Calu3 (cell line): Measurements from ENCODE around the gene MACROD2. TPM values are rescaled to one million over a fixed set of nuclear protein-coding genes. Genes with fewer than 3 reads are reported as not detected.

Source experiments
- BruUV-seq: library from RNA; stranded (reverse); fragments of 400-500 nt; replicated peaks from 2 replicates; lab custom pipeline; 2021; lab: Mats Ljungman, UMichigan
- CTCF ChIA-PET: fragments of 300-600 bp; sonication (Branson Sonifier 250); formaldehyde crosslinking; loops from one replicate; lab custom pipeline; 2022; ENCODE audit warnings: antibody characterized with exemption; lab: Charles Lee
- DNase-seq: peaks from one replicate; pipeline ENCODE4 v3.0.0; 2022
- H3K27ac Mint-ChIP-seq: one replicate; pipeline ENCODE4 v1.8.0; 2022; ENCODE audit warnings: mixed read lengths; ENCODE audit not compliant: unreplicated experiment
- H3K27me3 Mint-ChIP-seq: one replicate; pipeline ENCODE4 v1.8.0; 2022; ENCODE audit warnings: mixed read lengths; ENCODE audit not compliant: unreplicated experiment
- H3K36me3 Mint-ChIP-seq: one replicate; pipeline ENCODE4 v1.8.0; 2022; ENCODE audit warnings: mild to moderate bottlenecking, moderate library complexity, mixed read lengths; ENCODE audit not compliant: insufficient read depth, unreplicated experiment
- H3K4me1 Mint-ChIP-seq: one replicate; pipeline ENCODE4 v1.8.0; 2022; ENCODE audit warnings: mild to moderate bottlenecking, low read depth, mixed read lengths; ENCODE audit not compliant: unreplicated experiment
- H3K4me3 Mint-ChIP-seq: one replicate; pipeline ENCODE4 v1.8.0; 2022; ENCODE audit warnings: mild to moderate bottlenecking, low read depth, moderate library complexity, mixed read lengths; ENCODE audit not compliant: unreplicated experiment
- H3K9me3 Mint-ChIP-seq: one replicate; pipeline ENCODE4 v1.8.0; 2022; ENCODE audit warnings: low read depth, mixed read lengths; ENCODE audit not compliant: unreplicated experiment
- CTCF ChIP-seq: fragments of 200-600 bp; IDR thresholded peaks from one replicate; pipeline ENCODE4 v1.8.0; 2022; ENCODE audit warnings: antibody characterized with exemption; ENCODE audit not compliant: unreplicated experiment
- intact Hi-C: fragments of 100-400 bp; cut with micrococcal nuclease; formaldehyde crosslinking; loops from one replicate; pipeline ENCODE4 v1.10.0; 2022; ENCODE audit not compliant: unreplicated experiment
- total RNA-seq: library from RNA; stranded (reverse); gene quantifications from 2 replicates; pipeline ENCODE4 v1.2.3, GENCODE V29; 2022

MACROD2 gene
- total RNA-seq, 1 experiment from 2014 or later, result 29.4 TPM

- CTCF ChIA-PET, result interaction anchor here (0.6 kb wide), 1 partner anchor 20 kb away, joined by 4 read pairs; no protein-coding TSS in a partner anchor
- no peaks in the 10 kb centered on the region for H3K9me3 Mint-ChIP-seq
- BruUV-seq, result no TSS peak
- intact Hi-C loops, result no loop called here
- no peak for DNase-seq
- H3K27ac Mint-ChIP-seq, result no peak overlapping the region
- H3K27me3 Mint-ChIP-seq, result no peaks in the 10 kb centered on the region
- TF ChIP-seq CTCF, result no peak
- no peaks in the 10 kb centered on the region for H3K36me3 Mint-ChIP-seq
- H3K4me3 Mint-ChIP-seq, result no peak overlapping the region
- no peaks in the 10 kb centered on the region for H3K4me1 Mint-ChIP-seq
These were observed 865.1 kb downstream of the MACROD2 start for GRCh38 chr20:14860410-14860814.

GRCh38 chr20:14861028-14861699 lies 865.8 kb downstream of the MACROD2 start:
- Mint-ChIP-seq H3K27me3 (no peaks in the 10 kb centered on the region), H3K4me3 (no peak overlapping the region), H3K36me3 (no peaks in the 10 kb centered on the region), H3K4me1 (peaks cover under 1% of the 10 kb centered on the region), H3K9me3 (no peaks in the 10 kb centered on the region), H3K27ac (no peak overlapping the region)
- CTCF ChIA-PET, result no interaction called here
- no peak for TF ChIP-seq CTCF
- no peak for DNase-seq
- no TSS peak for BruUV-seq
- intact Hi-C loops, result no loop called here

- peaks cover 9% of the 10 kb centered on the region for H3K4me1 Mint-ChIP-seq
- no peak overlapping the region for H3K4me3 Mint-ChIP-seq
- intact Hi-C loops, result no loop called here
- no peak for TF ChIP-seq CTCF
- no peaks in the 10 kb centered on the region for H3K27me3 Mint-ChIP-seq
- no TSS peak for BruUV-seq
- DNase-seq, result no peak
- H3K36me3 Mint-ChIP-seq, result no peaks in the 10 kb centered on the region
- CTCF ChIA-PET, result no interaction called here
- no peaks in the 10 kb centered on the region for H3K9me3 Mint-ChIP-seq
- no peak overlapping the region for H3K27ac Mint-ChIP-seq
These were observed 869.9 kb downstream of the MACROD2 start for GRCh38 chr20:14865169-14865568.

- no TSS peak for BruUV-seq
- Mint-ChIP-seq H3K27me3 (no peaks in the 10 kb centered on the region), H3K9me3 (no peaks in the 10 kb centered on the region), H3K36me3 (no peaks in the 10 kb centered on the region), H3K4me1 (peaks cover 9% of the 10 kb centered on the region), H3K27ac (no peak overlapping the region), H3K4me3 (no peak overlapping the region)
- CTCF ChIA-PET, result no interaction called here
- DNase-seq, result no peak
- no peak for TF ChIP-seq CTCF
- intact Hi-C loops, result no loop called here
These were observed 870.4 kb downstream of the MACROD2 start for GRCh38 chr20:14865731-14866130.
